SK-N-SH treated with all-trans-retinoic acid at 6 μM for 48 hours (cell line): Measurements from ENCODE around the gene TBXAS1.

ENCODE experiments used
- TCF4 ChIP-seq: fragments of 250-450 bp; sonication (Bioruptor Pico); IDR thresholded peaks from 2 replicates; pipeline ENCODE4 v1.8.0; 2021; ENCODE audit warnings: mild to moderate bottlenecking, moderate library complexity, borderline replicate concordance
- TOX ChIP-seq: fragments of 250-450 bp; sonication (Bioruptor Pico); IDR thresholded peaks from 2 replicates; pipeline ENCODE4 v1.8.0; 2021; ENCODE audit warnings: mild to moderate bottlenecking, moderate library complexity, borderline replicate concordance
- ZC3H10 ChIP-seq: fragments of 250-450 bp; sonication (Bioruptor Pico); IDR thresholded peaks from 2 replicates; pipeline ENCODE4 v1.5.1; 2021; ENCODE audit warnings: mild to moderate bottlenecking, moderate library complexity

GRCh38 chr7:139889186-139889871, 60.3 kb downstream of the TBXAS1 start:
- TF ChIP-seq ZC3H10 (no peak), TOX (no peak), TCF4 (no peak)
